Stomach smooth muscle (tissue), 2 donors: Measurements from ENCODE around the gene CEP128.
"Not testable (repeated sequence)": the region's sequence is repeated elsewhere in the genome, so short reads cannot be mapped to it uniquely, and the experiment has no call there.

Source experiments
- H3K27ac ChIP-seq: one replicate; pipeline ENCODE4 v1.7.0; 2013; ENCODE audit warnings: mild to moderate bottlenecking, low read length, inconsistent platforms
- H3K27me3 ChIP-seq, 2 donors: one replicate each; pipeline ENCODE4 v1.7.0; 2013; ENCODE audit warnings: low read length in 2 of 2; ENCODE audit not compliant: insufficient read depth in 2 of 2, control insufficient read depth in 1 of 2
- H3K36me3 ChIP-seq, 2 donors: one replicate each; pipeline ENCODE4 v1.7.0; 2013; ENCODE audit warnings: low read length in 2 of 2; ENCODE audit not compliant: control insufficient read depth in 2 of 2, insufficient read depth in 2 of 2
- H3K4me1 ChIP-seq: one replicate; pipeline ENCODE4 v1.7.0; 2013; ENCODE audit warnings: low read length; ENCODE audit not compliant: control insufficient read depth, insufficient read depth
- H3K4me3 ChIP-seq, 2 donors: one replicate each; pipeline ENCODE4 v1.7.0; 2013; ENCODE audit warnings: low read length in 2 of 2
- H3K9ac ChIP-seq, 2 donors: one replicate each; pipeline ENCODE4 v1.7.0; 2013; ENCODE audit warnings: low read length in 2 of 2, mild to moderate bottlenecking in 1 of 2
- H3K9me3 ChIP-seq, 2 donors: one replicate each; pipeline ENCODE4 v1.7.0; 2013; ENCODE audit warnings: low read length in 2 of 2; ENCODE audit not compliant: control insufficient read depth in 2 of 2
- donor health status: healthy.
- donor health status: Pancreatic carcinoma.

CEP128 gene

DNA sequence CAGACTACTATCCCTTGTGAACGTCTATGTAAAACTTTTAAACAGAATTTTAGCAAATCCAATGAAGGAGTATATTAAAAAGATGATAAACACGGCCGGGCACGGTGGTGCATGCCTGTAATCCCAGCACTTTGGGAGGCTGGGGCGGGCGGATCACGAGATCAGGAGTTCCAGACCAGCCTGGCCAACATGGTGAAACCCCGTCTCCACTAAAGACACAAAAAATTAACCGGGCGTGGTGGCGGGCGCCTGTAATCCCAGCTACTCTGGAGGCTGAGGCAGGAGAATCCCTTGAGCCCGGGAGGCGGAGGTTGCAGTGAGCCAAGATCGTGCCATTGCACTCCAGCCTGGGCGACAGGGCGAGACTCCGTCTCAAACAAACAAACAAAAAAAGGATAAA is 11.7 kb upstream of the CEP128 start:
- not testable (repeated sequence) for H3K4me1 ChIP-seq, H3K4me3 ChIP-seq, H3K9ac ChIP-seq, H3K27ac ChIP-seq, H3K36me3 ChIP-seq, H3K9me3 ChIP-seq, H3K27me3 ChIP-seq

DNA sequence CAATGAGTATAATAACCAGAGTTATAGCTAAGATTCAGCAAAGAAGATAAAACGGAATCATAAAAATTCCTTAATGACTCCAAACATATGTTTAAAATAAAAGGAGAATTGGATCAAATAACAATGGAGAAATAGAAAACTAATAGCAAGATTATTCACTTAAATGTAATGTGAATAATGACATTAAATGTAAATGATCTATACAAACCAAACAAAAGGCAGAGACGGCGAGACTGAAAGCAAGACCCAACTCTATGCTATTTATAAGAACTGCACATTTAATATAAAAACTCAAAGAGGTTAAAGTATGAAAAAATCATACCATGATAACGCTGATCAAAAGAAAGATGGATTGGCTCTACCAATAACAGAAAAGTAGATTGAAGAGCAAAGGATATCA is 10.0 kb upstream of the CEP128 start:
- Histone ChIP-seq H3K9ac (no peak overlapping the region), H3K9me3 (no peaks in the 10 kb centered on the region), H3K27ac (no peak overlapping the region), H3K4me1 (no peaks in the 10 kb centered on the region), H3K27me3 (peaks cover 0 to 5% of the 10 kb centered on the region in 2 donors), H3K36me3 (no peaks in the 10 kb centered on the region), H3K4me3 (no peak overlapping the region)

DNA sequence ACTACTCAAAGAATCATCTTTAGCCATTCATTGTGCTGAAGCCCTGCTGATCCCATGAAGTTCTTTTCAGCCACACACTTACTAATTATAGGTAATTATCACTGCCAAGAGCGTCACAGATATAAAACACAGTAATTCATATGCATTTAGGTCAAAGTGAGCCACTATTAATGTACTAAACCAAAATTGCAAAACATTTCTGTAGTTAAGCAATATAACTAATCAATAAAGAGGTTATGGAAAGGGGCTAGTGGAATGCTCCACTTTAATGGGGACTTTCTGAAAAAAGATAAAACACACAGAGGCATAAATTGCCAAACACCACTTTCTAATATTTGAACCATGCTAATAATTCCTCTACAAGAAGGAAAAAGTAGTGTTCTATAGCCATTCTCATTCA is 6.8 kb upstream of the CEP128 start:
- H3K4me1 ChIP-seq = no peaks in the 10 kb centered on the region
- H3K27me3 ChIP-seq = peaks cover 0 to 2% of the 10 kb centered on the region in 2 donors
- no peak overlapping the region for H3K27ac ChIP-seq
- H3K36me3 ChIP-seq = no peaks in the 10 kb centered on the region
- H3K9ac ChIP-seq = no peak overlapping the region
- H3K4me3 ChIP-seq = no peak overlapping the region
- H3K9me3 ChIP-seq = no peaks in the 10 kb centered on the region

DNA sequence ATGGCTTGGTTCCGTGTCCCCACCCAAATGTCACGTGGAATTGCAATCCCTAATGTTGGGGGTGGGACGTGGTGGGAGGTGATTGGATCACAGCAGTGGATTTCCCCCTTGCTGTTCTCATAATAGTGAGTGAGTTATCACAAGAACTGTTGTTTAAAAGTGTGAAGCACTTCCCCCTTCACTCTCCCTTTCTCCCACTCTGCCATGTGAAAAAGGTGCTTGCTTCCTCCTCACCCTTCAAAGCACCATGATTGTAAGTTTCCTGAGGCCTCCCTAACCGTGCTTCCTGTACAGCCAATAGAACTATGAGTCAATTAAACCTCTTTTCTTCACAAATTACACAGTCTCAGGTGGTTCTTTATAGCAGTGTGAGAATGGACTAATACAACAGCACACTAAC is 5.3 kb upstream of the CEP128 start:
- H3K27me3 ChIP-seq = peaks cover 0 to 2% of the 10 kb centered on the region in 2 donors
- H3K27ac ChIP-seq = no peak overlapping the region
- no peak overlapping the region for H3K4me3 ChIP-seq
- no peaks in the 10 kb centered on the region for H3K9me3 ChIP-seq
- no peaks in the 10 kb centered on the region for H3K36me3 ChIP-seq
- H3K9ac ChIP-seq = no peak overlapping the region
- H3K4me1 ChIP-seq = peaks cover 2% of the 10 kb centered on the region

DNA sequence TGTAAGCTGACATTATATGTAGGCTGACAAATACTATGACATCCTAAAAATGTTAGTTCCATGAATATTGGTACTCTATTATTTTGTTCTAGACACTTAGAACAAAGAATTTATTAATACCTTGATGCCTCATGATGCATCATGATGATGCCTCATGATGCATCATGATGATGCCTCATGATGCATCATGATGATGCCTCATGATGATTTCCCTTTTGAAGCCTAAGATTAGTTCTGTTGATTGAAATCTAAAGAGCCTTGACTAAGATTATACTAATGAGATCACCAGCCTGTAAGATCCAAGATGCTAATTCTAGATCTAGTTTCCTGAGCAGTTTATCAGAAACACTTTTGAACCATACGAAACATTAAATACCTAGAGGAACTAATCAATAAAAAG is 4.6 kb upstream of the CEP128 start:
- Histone ChIP-seq H3K9ac (no peak overlapping the region), H3K4me1 (peaks cover 4% of the 10 kb centered on the region), H3K27me3 (peaks cover 0 to 2% of the 10 kb centered on the region in 2 donors), H3K4me3 (no peak overlapping the region), H3K27ac (no peak overlapping the region), H3K9me3 (no peaks in the 10 kb centered on the region), H3K36me3 (no peaks in the 10 kb centered on the region)

DNA sequence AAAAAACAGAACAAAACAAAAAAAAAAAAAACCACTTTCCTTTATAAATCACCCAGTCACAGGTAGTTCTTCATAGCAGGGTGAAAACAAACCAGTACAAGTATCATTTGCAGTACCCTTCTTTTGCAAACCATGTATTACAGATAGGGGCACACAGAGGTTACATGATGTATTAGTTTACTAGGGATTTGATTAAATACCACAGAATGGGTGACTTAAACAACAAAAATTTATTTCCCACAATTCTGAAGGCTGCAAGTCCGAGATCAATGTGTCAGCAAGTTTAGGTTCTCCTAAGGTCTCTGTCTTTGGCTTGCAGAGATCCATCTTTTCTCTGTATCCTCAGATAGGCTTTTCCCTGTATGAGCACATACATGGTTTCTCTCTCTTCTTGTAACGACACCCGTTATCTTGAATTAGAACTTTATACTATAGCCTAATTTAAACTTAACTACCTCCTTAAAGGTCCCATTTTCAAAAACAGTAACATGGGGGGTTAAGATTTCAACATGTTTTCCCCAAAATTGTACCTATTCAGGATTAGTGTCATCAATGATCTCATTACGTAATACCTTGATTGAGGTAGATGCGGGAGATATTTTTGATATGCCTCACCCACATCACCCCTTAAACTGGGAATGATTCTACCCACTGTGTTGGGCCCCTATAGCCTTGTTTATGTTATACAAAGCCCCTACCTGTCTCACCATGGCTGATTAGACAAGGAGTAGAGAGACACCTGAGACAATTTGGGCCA is 3.5 kb upstream of the CEP128 start:
- peaks cover 0 to 2% of the 10 kb centered on the region in 2 donors for H3K27me3 ChIP-seq
- no peaks in the 10 kb centered on the region for H3K36me3 ChIP-seq
- H3K27ac ChIP-seq = no peak overlapping the region
- H3K4me3 ChIP-seq = no peak overlapping the region
- H3K4me1 ChIP-seq = peaks cover 8% of the 10 kb centered on the region
- H3K9me3 ChIP-seq = no peaks in the 10 kb centered on the region
- H3K9ac ChIP-seq = no peak overlapping the region

DNA sequence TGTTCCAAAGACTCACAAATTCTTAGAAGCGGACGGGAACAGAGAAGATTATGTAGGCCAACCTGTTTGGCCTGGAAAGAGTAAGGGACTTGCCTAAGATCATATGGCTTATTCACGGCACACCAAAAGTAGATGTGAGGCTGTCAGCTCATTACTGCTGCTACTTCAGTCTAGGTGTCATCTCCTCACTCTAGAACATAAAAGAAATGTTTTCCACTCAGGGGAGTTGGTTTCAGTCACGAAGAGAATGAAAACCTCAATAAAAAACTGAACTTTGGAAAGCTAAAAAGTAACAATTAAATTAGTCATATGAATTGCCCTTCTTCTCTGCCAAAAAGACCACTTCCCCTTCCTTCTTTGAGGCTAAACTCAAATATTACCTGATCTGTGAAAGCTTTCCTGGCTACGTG is 658 bp upstream of the CEP128 start:
- H3K4me1 ChIP-seq = peaks cover 8% of the 10 kb centered on the region
- H3K4me3 ChIP-seq = peak overlapping the region; percentile 91 to 93
- H3K27ac ChIP-seq = no peak overlapping the region
- H3K9me3 ChIP-seq = no peaks in the 10 kb centered on the region
- H3K36me3 ChIP-seq = no peaks in the 10 kb centered on the region
- H3K27me3 ChIP-seq = peaks cover 0 to 2% of the 10 kb centered on the region in 2 donors
- peak overlapping the region; percentile 43 to 73 for H3K9ac ChIP-seq

DNA sequence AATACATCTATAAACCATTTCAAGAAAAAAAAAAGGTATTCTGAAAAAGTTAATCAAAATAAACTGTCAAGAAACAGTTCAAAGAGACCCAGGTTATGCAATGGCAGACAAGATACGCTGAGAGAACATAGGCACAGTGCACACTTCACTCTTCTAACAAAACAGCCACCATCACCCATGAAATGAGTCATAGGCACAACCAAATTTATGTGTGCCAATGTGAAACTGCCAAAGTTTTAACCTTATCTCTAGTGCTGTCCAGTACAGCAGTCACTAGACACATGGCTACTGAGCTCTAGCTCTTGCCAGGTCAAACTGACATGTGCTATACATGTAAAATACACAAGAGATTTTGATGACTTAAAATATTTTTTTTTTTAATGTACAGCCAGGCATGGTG is 1.4 kb downstream of the CEP128 start:
- Histone ChIP-seq H3K4me1 (peaks cover 8% of the 10 kb centered on the region), H3K4me3 (no peak overlapping the region), H3K36me3 (no peaks in the 10 kb centered on the region), H3K9ac (no peak overlapping the region), H3K9me3 (no peaks in the 10 kb centered on the region), H3K27me3 (no peaks in the 10 kb centered on the region), H3K27ac (no peak overlapping the region)

DNA sequence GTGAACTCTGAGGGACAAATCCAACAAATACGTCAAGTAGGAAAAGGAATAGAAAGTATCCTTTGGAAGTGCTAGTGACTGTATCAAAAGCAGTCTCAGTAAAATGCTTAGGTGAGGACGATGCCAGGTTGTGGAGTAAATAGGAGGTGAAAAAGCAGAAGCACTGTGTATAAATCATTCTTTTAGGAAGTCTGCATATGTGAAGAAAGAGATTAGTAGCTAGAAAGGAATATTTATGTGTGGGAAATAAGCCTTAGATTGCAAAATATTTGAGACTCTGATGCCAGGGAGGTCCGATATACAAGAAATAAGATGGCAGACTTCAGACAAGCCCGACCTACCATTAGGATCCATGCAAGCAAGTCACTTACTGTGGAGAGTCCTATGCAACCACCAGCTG is 7.9 kb downstream of the CEP128 start:
- Histone ChIP-seq H3K27ac (no peak overlapping the region), H3K4me1 (no peaks in the 10 kb centered on the region), H3K27me3 (no peaks in the 10 kb centered on the region), H3K36me3 (no peaks in the 10 kb centered on the region), H3K4me3 (no peak overlapping the region), H3K9me3 (no peaks in the 10 kb centered on the region), H3K9ac (no peak overlapping the region)

DNA sequence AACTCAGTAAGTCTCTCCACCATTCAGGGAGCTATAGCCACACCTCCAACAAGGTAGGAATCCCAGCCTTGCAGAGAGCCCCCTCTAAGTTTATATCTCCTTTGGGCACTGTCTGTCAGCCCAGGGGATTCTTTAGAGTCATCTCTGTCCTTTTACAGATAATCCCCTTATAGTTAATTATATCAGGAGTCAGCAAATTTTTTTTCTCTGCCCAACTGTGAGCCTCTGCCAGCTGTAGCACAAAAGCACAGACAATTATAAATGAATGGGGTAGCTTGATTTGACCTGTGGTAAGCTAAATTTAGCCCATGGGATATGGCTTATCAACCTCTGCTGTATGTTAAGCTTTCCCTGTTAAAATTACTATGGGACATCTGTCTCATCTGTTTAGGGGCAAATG is 8.3 kb downstream of the CEP128 start:
- no peaks in the 10 kb centered on the region for H3K27me3 ChIP-seq

DNA sequence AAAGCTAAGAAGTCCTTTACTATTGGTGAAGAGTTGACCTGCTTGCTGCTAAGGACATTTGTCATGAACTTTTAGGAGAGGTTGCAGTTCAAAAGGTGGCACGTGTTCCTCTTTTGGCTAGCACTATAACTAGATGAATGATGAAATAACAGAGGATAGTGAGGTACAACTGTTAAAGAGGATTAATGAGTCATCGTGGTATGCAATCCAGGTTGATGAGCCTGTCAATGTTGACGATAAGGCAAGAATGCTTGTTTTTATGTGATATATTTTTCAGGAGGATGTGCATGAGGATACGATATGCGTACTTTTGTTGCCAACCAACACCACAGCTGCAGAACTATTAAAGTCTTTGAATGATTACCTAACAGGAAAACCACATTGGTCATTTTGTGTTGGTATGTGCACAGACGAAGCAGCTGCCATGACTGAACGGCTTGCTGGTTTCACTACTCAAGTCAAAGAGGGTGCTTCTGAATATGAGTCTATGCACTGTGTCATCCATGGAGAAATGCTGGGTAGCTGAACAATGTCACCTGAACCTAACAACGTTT is 10.6 kb downstream of the CEP128 start:
- Histone ChIP-seq H3K9me3 (no peaks in the 10 kb centered on the region), H3K4me3 (no peak overlapping the region), H3K9ac (no peak overlapping the region), H3K4me1 (no peaks in the 10 kb centered on the region), H3K36me3 (no peaks in the 10 kb centered on the region), H3K27me3 (no peaks in the 10 kb centered on the region), H3K27ac (no peak overlapping the region)

More for the DNA sequence above, 8.3 kb downstream of the CEP128 start:
- Histone ChIP-seq H3K4me1 (no peaks in the 10 kb centered on the region), H3K9me3 (no peaks in the 10 kb centered on the region), H3K36me3 (no peaks in the 10 kb centered on the region), H3K4me3 (no peak overlapping the region), H3K9ac (no peak overlapping the region), H3K27ac (no peak overlapping the region)
